Lung (tissue), 12 donors: ENCODE measurements around the gene SPON2. TPM values are rescaled to one million over a fixed set of nuclear protein-coding genes. Genes with fewer than 3 reads are reported as not detected.

Experiments used
- ATAC-seq: fragments of 200-7000 bp; cut with Tn5 transposase; one replicate; pipeline ENCODE4 v1.9.1; 2020; ENCODE audit warnings: moderate number of reproducible peaks; ENCODE audit not compliant: insufficient read depth, low FRiP score
- DNase-seq, 3 donors: peaks; one replicate each; pipeline ENCODE4 v3.0.0-alpha.2; 2013 to 2017
- H3K27ac ChIP-seq, 2 donors: one replicate each; pipeline ENCODE4 v1.5.1; 2013; ENCODE audit warnings: mild to moderate bottlenecking in 2 of 2, moderate library complexity in 2 of 2, control low read depth in 1 of 2, inconsistent platforms in 1 of 2, low read depth in 1 of 2, low read length in 1 of 2
- H3K27me3 ChIP-seq, 3 donors: one replicate each; pipeline ENCODE4 v1.5.1; 2013; ENCODE audit warnings: low read length in 2 of 3; ENCODE audit not compliant: control insufficient read depth in 3 of 3, insufficient read depth in 3 of 3
- H3K36me3 ChIP-seq, 4 donors: one replicate each; pipeline ENCODE4 v1.5.1; 2013; ENCODE audit warnings: low read length in 4 of 4, mild to moderate bottlenecking in 1 of 4, moderate library complexity in 1 of 4; ENCODE audit not compliant: control insufficient read depth in 4 of 4, insufficient read depth in 4 of 4
- H3K4me1 ChIP-seq, 5 donors: one replicate each; pipeline ENCODE4 v1.5.1; 2013; ENCODE audit warnings: low read length in 5 of 5, mild to moderate bottlenecking in 2 of 5, moderate library complexity in 1 of 5; ENCODE audit not compliant: control insufficient read depth in 5 of 5, insufficient read depth in 5 of 5
- H3K4me3 ChIP-seq: one replicate; pipeline ENCODE4 v1.5.1; 2013; ENCODE audit warnings: mild to moderate bottlenecking, control low read depth, moderate library complexity
- H3K9ac ChIP-seq, 2 donors: one replicate each; pipeline ENCODE4 v1.5.1; 2013; ENCODE audit warnings: low read length in 2 of 2, control low read depth in 1 of 2; ENCODE audit not compliant: insufficient read depth in 1 of 2
- H3K9me3 ChIP-seq, 4 donors: one replicate each; pipeline ENCODE4 v1.5.1; 2013; ENCODE audit warnings: low read length in 3 of 4, mild to moderate bottlenecking in 1 of 4, moderate library complexity in 1 of 4; ENCODE audit not compliant: control insufficient read depth in 4 of 4, insufficient read depth in 3 of 4
- WGBS, 2 donors: extraction: QIAGEN DNeasy Blood & Tissue Kit; methylation state at CpG; one replicate each; pipeline ENCODE4 v1.1.7; 2013; 5-methylcytosine and 5-hydroxymethylcytosine counted together
- polyA plus RNA-seq, 2 donors: library from polyadenylated mRNA; stranded (reverse); fragments of 200-250 nt; gene quantifications; one replicate each; pipeline ENCODE4 v1.2.1, GENCODE V29; 2013
- total RNA-seq, 2 donors: library from RNA; depleted of rRNA in 1 of 2; stranded (reverse); fragments of >200 nt in 1 of 2; gene quantifications; one replicate each; pipeline ENCODE4 v1.2.1, GENCODE V29; 2014 to 2021
- TF ChIP-seq, protein P1 (sequence below): IDR thresholded peaks from 2 replicates; pipeline ENCODE4 v1.5.1; 2012; ENCODE audit warnings: mild to moderate bottlenecking; ENCODE audit errors: control extremely low read depth, extremely low read depth
- donor health status: control.
- donor health status: control.
- donor health status: Bipolar disorder and iron deficiency.
- donor health status: healthy.
- donor health status: DM: yes; HTN: yes; CAD: no.

SPON2 gene
- total and polyA plus RNA-seq, 4 donors = 21.0 to 106 (median 68.5) TPM

DNA sequence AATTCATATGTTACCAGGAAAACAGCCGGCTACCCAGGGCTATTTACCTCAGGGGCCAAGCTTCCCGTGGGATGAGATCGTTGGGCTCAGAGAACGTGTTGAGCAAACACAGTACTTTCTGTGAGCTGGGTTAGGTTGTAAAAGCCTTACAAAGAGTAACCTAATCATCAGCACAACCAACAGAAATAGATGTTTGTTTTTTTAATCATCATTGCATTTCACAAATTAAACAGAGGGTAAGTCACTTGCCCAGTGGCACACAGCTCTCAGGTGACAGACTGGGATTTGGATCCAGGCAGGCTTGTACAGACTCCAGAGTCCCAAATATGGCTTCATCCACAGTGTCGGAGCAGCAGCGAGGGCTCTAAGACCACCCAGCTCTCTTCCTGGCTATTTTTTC, 20.1 kb downstream of the SPON2 start:
- peaks cover 0 to 6% (median 0%) of the 10 kb centered on the region in 4 donors for H3K9me3 ChIP-seq
- ATAC-seq = no peak
- H3K4me1 ChIP-seq = peaks cover 0 to 6% (median 0%) of the 10 kb centered on the region in 5 donors
- WGBS, 2 donors = 79 to 85% methylated on average over 6 of the region's 6 CpGs
- no peak overlapping the region for H3K9ac ChIP-seq
- TF ChIP-seq, protein P1, sequence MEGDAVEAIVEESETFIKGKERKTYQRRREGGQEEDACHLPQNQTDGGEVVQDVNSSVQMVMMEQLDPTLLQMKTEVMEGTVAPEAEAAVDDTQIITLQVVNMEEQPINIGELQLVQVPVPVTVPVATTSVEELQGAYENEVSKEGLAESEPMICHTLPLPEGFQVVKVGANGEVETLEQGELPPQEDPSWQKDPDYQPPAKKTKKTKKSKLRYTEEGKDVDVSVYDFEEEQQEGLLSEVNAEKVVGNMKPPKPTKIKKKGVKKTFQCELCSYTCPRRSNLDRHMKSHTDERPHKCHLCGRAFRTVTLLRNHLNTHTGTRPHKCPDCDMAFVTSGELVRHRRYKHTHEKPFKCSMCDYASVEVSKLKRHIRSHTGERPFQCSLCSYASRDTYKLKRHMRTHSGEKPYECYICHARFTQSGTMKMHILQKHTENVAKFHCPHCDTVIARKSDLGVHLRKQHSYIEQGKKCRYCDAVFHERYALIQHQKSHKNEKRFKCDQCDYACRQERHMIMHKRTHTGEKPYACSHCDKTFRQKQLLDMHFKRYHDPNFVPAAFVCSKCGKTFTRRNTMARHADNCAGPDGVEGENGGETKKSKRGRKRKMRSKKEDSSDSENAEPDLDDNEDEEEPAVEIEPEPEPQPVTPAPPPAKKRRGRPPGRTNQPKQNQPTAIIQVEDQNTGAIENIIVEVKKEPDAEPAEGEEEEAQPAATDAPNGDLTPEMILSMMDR = no peak
- no peaks in the 10 kb centered on the region for H3K36me3 ChIP-seq
- H3K27ac ChIP-seq = no peak overlapping the region
- no peak overlapping the region for H3K4me3 ChIP-seq
- peaks cover 0 to 2% (median 0%) of the 10 kb centered on the region in 3 donors for H3K27me3 ChIP-seq
- no peak for DNase-seq

DNA sequence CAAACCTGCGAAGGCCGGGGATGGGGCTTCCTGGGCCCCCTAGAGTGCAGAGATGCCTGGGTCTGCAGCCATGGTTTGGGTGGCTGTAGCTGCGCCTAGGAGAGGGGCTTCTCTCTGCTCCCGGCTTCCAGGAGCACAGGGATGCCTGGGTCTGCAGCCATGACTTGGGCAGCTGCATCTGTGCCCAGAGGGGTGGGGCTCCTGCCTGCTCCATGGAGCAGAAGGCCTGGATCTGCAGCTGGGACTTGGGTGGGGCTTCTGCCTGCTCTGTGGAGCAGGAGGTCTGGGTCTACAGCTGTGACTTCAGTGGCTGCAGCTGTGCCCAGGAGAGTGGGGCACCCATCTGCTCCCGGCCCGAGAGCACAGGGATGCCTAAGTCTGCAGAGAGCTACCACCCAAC, 20.8 kb downstream of the SPON2 start:
- H3K27me3 ChIP-seq = peaks cover 0 to 2% (median 0%) of the 10 kb centered on the region in 3 donors
- TF ChIP-seq, protein P1 = no peak
- H3K4me3 ChIP-seq = no peak overlapping the region
- H3K9ac ChIP-seq = no peak overlapping the region
- H3K27ac ChIP-seq = no peak overlapping the region
- H3K9me3 ChIP-seq = peaks cover 0 to 6% (median 0%) of the 10 kb centered on the region in 4 donors
- 94% methylated on average over 6 of the region's 6 CpGs for WGBS, 2 donors
- no peak for DNase-seq
- H3K36me3 ChIP-seq = no peaks in the 10 kb centered on the region
- ATAC-seq = no peak
- peaks cover 0 to 6% (median 0%) of the 10 kb centered on the region in 5 donors for H3K4me1 ChIP-seq

GRCh38 chr4:1150875-1151274, 21.5 kb downstream of the SPON2 start:
- Histone ChIP-seq H3K4me3 (no peak overlapping the region), H3K27me3 (peaks cover 0 to 2% (median 0%) of the 10 kb centered on the region in 3 donors), H3K9ac (no peak overlapping the region), H3K27ac (no peak overlapping the region), H3K9me3 (peaks cover 0 to 6% (median 0%) of the 10 kb centered on the region in 4 donors), H3K36me3 (no peaks in the 10 kb centered on the region), H3K4me1 (peaks cover 0 to 6% (median 0%) of the 10 kb centered on the region in 5 donors)
- DNase-seq = no peak
- ATAC-seq = no peak
- 75 to 88% methylated on average over 3 of the region's 3 CpGs for WGBS, 2 donors
- TF ChIP-seq, protein P1 = no peak

DNA sequence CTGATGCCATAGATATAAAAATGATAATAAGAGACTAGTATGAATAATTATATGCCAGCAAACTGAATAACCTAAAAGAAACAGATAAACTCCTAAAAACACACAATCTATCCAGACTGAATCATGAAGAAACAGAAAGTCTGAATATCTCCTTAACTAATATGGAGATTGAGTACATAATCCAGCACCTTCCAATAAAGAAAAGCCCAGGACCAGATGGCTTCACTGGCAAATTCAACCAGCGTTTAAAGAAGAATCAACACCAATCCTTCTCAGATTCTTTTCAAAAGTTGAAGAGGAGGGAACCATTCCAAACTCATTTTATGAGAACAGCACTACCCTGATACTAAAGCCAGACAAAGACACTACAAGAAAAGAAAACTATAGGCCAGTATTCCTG, 32.5 kb downstream of the SPON2 start:
- Histone ChIP-seq H3K4me3 (no peak overlapping the region), H3K9ac (no peak overlapping the region), H3K27ac (no peak overlapping the region), H3K9me3 (peaks cover 0 to 2% (median 0%) of the 10 kb centered on the region in 4 donors), H3K27me3 (peaks cover 0 to 8% (median 0%) of the 10 kb centered on the region in 3 donors), H3K4me1 (no peaks in the 10 kb centered on the region), H3K36me3 (no peaks in the 10 kb centered on the region)
- TF ChIP-seq, protein P1 = no peak
- 90% methylated on average over 1 of the region's 1 CpG for WGBS, 2 donors
- DNase-seq = no peak
- no peak for ATAC-seq
